ENCODE measurements around the gene WDR17.

The WDR17 gene

DNA sequence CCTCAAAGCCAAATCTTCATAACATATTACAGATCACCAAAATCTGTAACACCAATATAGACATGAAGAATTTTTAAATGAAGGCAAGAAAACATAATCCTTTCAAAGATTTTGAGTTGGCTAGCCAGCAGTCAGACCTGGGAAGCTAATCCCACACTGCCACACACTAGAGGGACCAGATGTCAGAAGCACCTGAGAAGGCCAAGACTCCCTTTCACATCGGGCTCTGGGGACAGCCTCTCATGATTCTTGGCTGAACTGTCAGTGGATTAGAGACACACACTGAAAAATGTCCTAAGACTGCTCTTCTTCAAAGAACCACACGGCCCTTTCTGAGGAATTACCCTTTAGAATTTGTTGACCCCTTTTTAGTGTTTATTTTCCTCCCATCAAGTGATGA, 157.9 kb downstream of the WDR17 start:
- TF ChIP-seq, protein P1, sequence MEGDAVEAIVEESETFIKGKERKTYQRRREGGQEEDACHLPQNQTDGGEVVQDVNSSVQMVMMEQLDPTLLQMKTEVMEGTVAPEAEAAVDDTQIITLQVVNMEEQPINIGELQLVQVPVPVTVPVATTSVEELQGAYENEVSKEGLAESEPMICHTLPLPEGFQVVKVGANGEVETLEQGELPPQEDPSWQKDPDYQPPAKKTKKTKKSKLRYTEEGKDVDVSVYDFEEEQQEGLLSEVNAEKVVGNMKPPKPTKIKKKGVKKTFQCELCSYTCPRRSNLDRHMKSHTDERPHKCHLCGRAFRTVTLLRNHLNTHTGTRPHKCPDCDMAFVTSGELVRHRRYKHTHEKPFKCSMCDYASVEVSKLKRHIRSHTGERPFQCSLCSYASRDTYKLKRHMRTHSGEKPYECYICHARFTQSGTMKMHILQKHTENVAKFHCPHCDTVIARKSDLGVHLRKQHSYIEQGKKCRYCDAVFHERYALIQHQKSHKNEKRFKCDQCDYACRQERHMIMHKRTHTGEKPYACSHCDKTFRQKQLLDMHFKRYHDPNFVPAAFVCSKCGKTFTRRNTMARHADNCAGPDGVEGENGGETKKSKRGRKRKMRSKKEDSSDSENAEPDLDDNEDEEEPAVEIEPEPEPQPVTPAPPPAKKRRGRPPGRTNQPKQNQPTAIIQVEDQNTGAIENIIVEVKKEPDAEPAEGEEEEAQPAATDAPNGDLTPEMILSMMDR (IDR thresholded peaks at IDR 0.05; ENCODE audit: low read depth, low read length, missing control alignments) = no peak
- no peak overlapping the region for H3K4me3 ChIP-seq (replicated peaks; ENCODE audit: low read depth, low read length)
- DNase-seq (ENCODE audit: extremely low read depth, low read depth) = no peak

DNA sequence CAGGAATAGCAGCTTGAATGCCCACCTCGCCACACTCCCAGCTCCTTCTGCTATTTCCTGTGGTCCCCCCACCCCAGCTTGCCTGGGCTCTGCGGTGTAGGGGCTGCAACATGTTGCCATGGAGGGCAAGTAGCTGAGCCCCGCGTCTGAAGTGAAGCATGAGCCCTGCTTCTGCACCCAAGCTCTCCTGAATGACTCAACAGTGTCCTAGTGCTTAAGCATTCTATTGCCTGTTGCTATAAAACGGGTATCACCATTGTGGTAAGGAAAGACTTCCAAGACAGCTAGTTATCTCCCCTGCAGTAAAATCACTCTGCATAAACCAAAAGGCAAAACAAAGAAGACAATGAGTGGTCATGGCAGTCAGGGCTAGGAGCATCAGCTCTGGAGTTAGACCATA, 161.1 kb downstream of the WDR17 start:
- no peak for DNase-seq (ENCODE audit: extremely low read depth, low read depth)
- H3K4me3 ChIP-seq (replicated peaks; ENCODE audit: low read depth, low read length) = no peak overlapping the region

DNA sequence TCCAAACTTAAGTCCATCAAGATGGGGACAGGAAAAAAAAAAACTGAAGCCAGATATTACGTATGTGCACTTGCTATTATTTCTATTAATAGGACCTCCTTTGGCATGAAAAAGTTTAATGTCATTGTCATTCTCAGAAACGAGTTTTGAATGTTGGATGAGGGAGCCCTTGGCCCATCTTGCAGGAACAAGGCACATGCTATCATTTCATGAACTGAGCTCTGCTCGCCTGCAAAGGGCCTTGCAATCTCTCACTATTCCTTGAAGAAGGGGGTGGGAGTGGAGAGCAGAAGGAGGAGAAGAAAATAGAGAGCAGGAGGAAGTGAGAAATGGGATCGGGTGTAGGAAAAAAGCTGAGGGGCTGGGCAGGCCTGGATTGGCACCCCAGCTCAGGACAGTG, 164.0 kb downstream of the WDR17 start:
- no peak overlapping the region for H3K4me3 ChIP-seq (replicated peaks; ENCODE audit: low read depth, low read length)
- no peak for DNase-seq (ENCODE audit: extremely low read depth, low read depth)
- TF ChIP-seq, protein P1 (IDR thresholded peaks at IDR 0.05; ENCODE audit: low read depth, low read length, missing control alignments) = no peak

More for the DNA sequence above, 161.1 kb downstream of the WDR17 start:
- TF ChIP-seq, protein P1 (IDR thresholded peaks at IDR 0.05; ENCODE audit: low read depth, low read length, missing control alignments) = no peak

Measured in HFF-Myc (cell line).